Neural progenitor cell (in vitro differentiated cells): Measurements from ENCODE around the gene LMAN2L. TPM values are rescaled to one million over a fixed set of nuclear protein-coding genes. Genes with fewer than 3 reads are reported as not detected.

Source experiments
- DNase-seq: peaks from one replicate; pipeline ENCODE4 v3.0.0-alpha.2; 2016; ENCODE audit warnings: low spot score
- H2AFZ ChIP-seq: fragments of 200-600 bp; sonication (generic); replicated peaks from 2 replicates; pipeline ENCODE4 v1.6.1; 2016; ENCODE audit warnings: antibody characterized with exemption
- H3F3A ChIP-seq: fragments of 200-600 bp; sonication (generic); 2 replicates; pipeline ENCODE4 v1.6.1; 2016; ENCODE audit warnings: antibody characterized with exemption, low read depth
- H3K27ac ChIP-seq: fragments of 200-600 bp; sonication (generic); 2 replicates; pipeline ENCODE4 v1.5.1; 2016; ENCODE audit warnings: mild to moderate bottlenecking
- H3K27me3 ChIP-seq: fragments of 200-600 bp; sonication (generic); 2 replicates; pipeline ENCODE4 v1.6.1; 2016; ENCODE audit warnings: mild to moderate bottlenecking, moderate library complexity
- H3K36me3 ChIP-seq: fragments of 200-600 bp; sonication (generic); 2 replicates; pipeline ENCODE4 v1.5.1; 2016
- H3K4me1 ChIP-seq: fragments of 200-600 bp; sonication (generic); 2 replicates; pipeline ENCODE4 v1.6.1; 2016; ENCODE audit warnings: mixed run types
- H3K4me2 ChIP-seq: fragments of 200-600 bp; sonication (generic); 2 replicates; pipeline ENCODE4 v1.6.1; 2016
- H3K4me3 ChIP-seq: fragments of 200-600 bp; sonication (generic); 2 replicates; pipeline ENCODE4 v1.5.1; 2016
- H3K79me2 ChIP-seq: fragments of 200-600 bp; sonication (generic); 2 replicates; pipeline ENCODE4 v1.6.1; 2016; ENCODE audit warnings: low read depth
- H3K9ac ChIP-seq: fragments of 200-600 bp; sonication (generic); 2 replicates; pipeline ENCODE4 v1.6.1; 2016
- H3K9me3 ChIP-seq: fragments of 200-600 bp; sonication (generic); 2 replicates; pipeline ENCODE4 v1.5.1; 2016; ENCODE audit warnings: low read depth
- H4K20me1 ChIP-seq: fragments of 200-600 bp; sonication (generic); 2 replicates; pipeline ENCODE4 v1.6.1; 2016; ENCODE audit warnings: low read depth
- H3K27ac Mint-ChIP-seq: 3 replicates; pipeline ENCODE4 v1.8.0; 2021; ENCODE audit warnings: mixed read lengths
- H3K27me3 Mint-ChIP-seq: 2 replicates; pipeline ENCODE4 v1.8.0; 2022; ENCODE audit warnings: low read depth, mild to moderate bottlenecking, inconsistent platforms, moderate library complexity, mixed read lengths; ENCODE audit not compliant: insufficient read depth
- H3K36me3 Mint-ChIP-seq: 3 replicates; pipeline ENCODE4 v1.8.0; 2021; ENCODE audit warnings: mixed read lengths
- H3K4me1 Mint-ChIP-seq: 3 replicates; pipeline ENCODE4 v1.8.0; 2021; ENCODE audit warnings: mixed read lengths
- H3K4me3 Mint-ChIP-seq: 3 replicates; pipeline ENCODE4 v1.8.0; 2021; ENCODE audit warnings: mild to moderate bottlenecking, moderate library complexity, mixed read lengths
- H3K9me3 Mint-ChIP-seq: 3 replicates; pipeline ENCODE4 v1.8.0; 2020; ENCODE audit warnings: mixed read lengths
- EZH2 ChIP-seq: fragments of 200-600 bp; sonication (generic); IDR thresholded peaks from 2 replicates; pipeline ENCODE4 v1.6.1; 2017; ENCODE audit warnings: antibody characterized with exemption, mild to moderate bottlenecking, moderate library complexity
- EZH2phosphoT487 ChIP-seq: fragments of 200-600 bp; sonication (generic); IDR thresholded peaks from 2 replicates; pipeline ENCODE4 v1.6.1; 2017; ENCODE audit warnings: antibody characterized with exemption
- total RNA-seq: library from RNA; depleted of rRNA; stranded (reverse); fragments of >200 nt; gene quantifications from 2 replicates; pipeline ENCODE4 v1.2.3, GENCODE V29; 2015; ENCODE audit warnings: low replicate concordance
- TF ChIP-seq, protein P1 (sequence below): fragments of 200-600 bp; sonication (generic); IDR thresholded peaks from 2 replicates; pipeline ENCODE4 v1.5.1; 2017; ENCODE audit warnings: antibody characterized with exemption, mild to moderate bottlenecking

LMAN2L gene
- total RNA-seq, 1 donor from 2014 or later = 25.9 TPM

- Histone ChIP-seq H3K4me3 (no peak overlapping the region), H3F3A (peaks cover 50% of the 10 kb centered on the region), H3K79me2 (peaks cover 29% of the 10 kb centered on the region), H3K4me2 (no peak overlapping the region), H4K20me1 (peaks cover 14% of the 10 kb centered on the region), H3K27ac (no peak overlapping the region), H3K27me3 (no peaks in the 10 kb centered on the region), H3K36me3 (no peaks in the 10 kb centered on the region), H3K4me1 (peaks cover 36% of the 10 kb centered on the region), H3K9ac (no peak overlapping the region), H2AFZ (peak overlapping the region; percentile 9), H3K9me3 (no peaks in the 10 kb centered on the region)
- Mint-ChIP-seq H3K36me3 (no peaks in the 10 kb centered on the region), H3K4me1 (peaks cover 48% of the 10 kb centered on the region), H3K27ac (no peak overlapping the region), H3K4me3 (peak overlapping the region; percentile 85), H3K27me3 (peaks cover 6% of the 10 kb centered on the region), H3K9me3 (no peaks in the 10 kb centered on the region)
- no peak for DNase-seq
- TF ChIP-seq EZH2phosphoT487 (no peak), EZH2 (no peak)
- TF ChIP-seq, protein P1, sequence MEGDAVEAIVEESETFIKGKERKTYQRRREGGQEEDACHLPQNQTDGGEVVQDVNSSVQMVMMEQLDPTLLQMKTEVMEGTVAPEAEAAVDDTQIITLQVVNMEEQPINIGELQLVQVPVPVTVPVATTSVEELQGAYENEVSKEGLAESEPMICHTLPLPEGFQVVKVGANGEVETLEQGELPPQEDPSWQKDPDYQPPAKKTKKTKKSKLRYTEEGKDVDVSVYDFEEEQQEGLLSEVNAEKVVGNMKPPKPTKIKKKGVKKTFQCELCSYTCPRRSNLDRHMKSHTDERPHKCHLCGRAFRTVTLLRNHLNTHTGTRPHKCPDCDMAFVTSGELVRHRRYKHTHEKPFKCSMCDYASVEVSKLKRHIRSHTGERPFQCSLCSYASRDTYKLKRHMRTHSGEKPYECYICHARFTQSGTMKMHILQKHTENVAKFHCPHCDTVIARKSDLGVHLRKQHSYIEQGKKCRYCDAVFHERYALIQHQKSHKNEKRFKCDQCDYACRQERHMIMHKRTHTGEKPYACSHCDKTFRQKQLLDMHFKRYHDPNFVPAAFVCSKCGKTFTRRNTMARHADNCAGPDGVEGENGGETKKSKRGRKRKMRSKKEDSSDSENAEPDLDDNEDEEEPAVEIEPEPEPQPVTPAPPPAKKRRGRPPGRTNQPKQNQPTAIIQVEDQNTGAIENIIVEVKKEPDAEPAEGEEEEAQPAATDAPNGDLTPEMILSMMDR = no peak
Measured at GRCh38 chr2:96759548-96759947, 19.7 kb upstream of the LMAN2L start.

- TF ChIP-seq EZH2phosphoT487 = no peak
- TF ChIP-seq EZH2 = no peak
- TF ChIP-seq, protein P1 = no peak
- H3K79me2 ChIP-seq = peaks cover 24% of the 10 kb centered on the region
Measured at GRCh38 chr2:96758987-96759386, 19.1 kb upstream of the LMAN2L start.

GRCh38 chr2:96757477-96757860 is 17.6 kb upstream of the LMAN2L start:
- Histone ChIP-seq H3K4me2 (no peak overlapping the region), H3K36me3 (no peaks in the 10 kb centered on the region), H3F3A (peaks cover 30% of the 10 kb centered on the region), H3K4me3 (no peak overlapping the region), H4K20me1 (no peaks in the 10 kb centered on the region), H3K27me3 (no peaks in the 10 kb centered on the region), H3K27ac (no peak overlapping the region), H2AFZ (no peak overlapping the region), H3K79me2 (peaks cover 15% of the 10 kb centered on the region), H3K4me1 (peaks cover 21% of the 10 kb centered on the region), H3K9me3 (no peaks in the 10 kb centered on the region), H3K9ac (no peak overlapping the region)
- no peak overlapping the region for H3K4me3 Mint-ChIP-seq
- H3K9me3 Mint-ChIP-seq = no peaks in the 10 kb centered on the region
- DNase-seq = no peak
- peaks cover 2% of the 10 kb centered on the region for H3K27me3 Mint-ChIP-seq
- no peak overlapping the region for H3K27ac Mint-ChIP-seq
- H3K36me3 Mint-ChIP-seq = no peaks in the 10 kb centered on the region
- TF ChIP-seq EZH2phosphoT487 = no peak
- no peak for TF ChIP-seq EZH2
- TF ChIP-seq, protein P1 = no peak
- H3K4me1 Mint-ChIP-seq = peaks cover 29% of the 10 kb centered on the region

More at GRCh38 chr2:96758987-96759386, 19.1 kb upstream of the LMAN2L start:
- H2AFZ ChIP-seq = peak overlapping the region; percentile 9
- H3K27ac Mint-ChIP-seq = no peak overlapping the region
- H3K9me3 ChIP-seq = no peaks in the 10 kb centered on the region
- no peak overlapping the region for H3K4me2 ChIP-seq
- H3K27me3 ChIP-seq = no peaks in the 10 kb centered on the region
- peaks cover 6% of the 10 kb centered on the region for H3K27me3 Mint-ChIP-seq
- H3K36me3 ChIP-seq = no peaks in the 10 kb centered on the region
- H3F3A ChIP-seq = peaks cover 44% of the 10 kb centered on the region
- H3K4me1 Mint-ChIP-seq = peaks cover 42% of the 10 kb centered on the region
- peaks cover 8% of the 10 kb centered on the region for H4K20me1 ChIP-seq
- DNase-seq = no peak
- H3K36me3 Mint-ChIP-seq = no peaks in the 10 kb centered on the region
- H3K27ac ChIP-seq = no peak overlapping the region
- peaks cover 30% of the 10 kb centered on the region for H3K4me1 ChIP-seq
- no peak overlapping the region for H3K4me3 ChIP-seq
- no peak overlapping the region for H3K9ac ChIP-seq
- no peak overlapping the region for H3K4me3 Mint-ChIP-seq
- no peaks in the 10 kb centered on the region for H3K9me3 Mint-ChIP-seq
